OCI-LY3 (cell line): ENCODE data around the gene CPED1.
A peak's percentile ranks its signal among the peaks of the same experiment; 100 is the strongest.

Experiments
- H2AFZ ChIP-seq: fragments of 200-600, 300-600 bp; shearing (Covaris generic); 2 replicates; pipeline ENCODE4 v1.6.0; 2014; ENCODE audit warnings: antibody characterized with exemption, low read depth, low read length
- H3K27ac ChIP-seq: fragments of 200-600, 300-600 bp; sonication (generic); 2 replicates; pipeline ENCODE4 v1.5.1; 2014; ENCODE audit warnings: mild to moderate bottlenecking, low read length, moderate library complexity, mixed read lengths
- H3K27me3 ChIP-seq: fragments of 200-600, 300-600 bp; sonication (generic); 2 replicates; pipeline ENCODE4 v1.6.1; 2014; ENCODE audit warnings: low read depth, low read length, mixed read lengths
- H3K36me3 ChIP-seq: fragments of 200-600, 300-600 bp; sonication (generic); replicated peaks from 2 replicates; pipeline ENCODE3; 2014; ENCODE audit warnings: low read depth, low read length, mixed read lengths
- H3K4me1 ChIP-seq: fragments of 300-600, 200-600 bp; sonication (generic); 2 replicates; pipeline ENCODE4 v1.6.1; 2014; ENCODE audit warnings: low read length, mixed read lengths
- H3K4me2 ChIP-seq: fragments of 200-600, 300-600 bp; sonication (generic); 2 replicates; pipeline ENCODE4 v1.6.1; 2014; ENCODE audit warnings: low read length, mixed read lengths
- H3K4me3 ChIP-seq: fragments of 300-600, 200-600 bp; sonication (generic); 2 replicates; pipeline ENCODE4 v1.5.1; 2014; ENCODE audit warnings: antibody characterized with exemption, mild to moderate bottlenecking, low read length, moderate library complexity
- H3K79me2 ChIP-seq: fragments of 300-600, 200-600 bp; shearing (Covaris generic); 2 replicates; pipeline ENCODE4 v1.6.1; 2014; ENCODE audit warnings: mild to moderate bottlenecking, low read length, mixed read lengths
- H3K9ac ChIP-seq: fragments of 300-600, 200-600 bp; shearing (Covaris generic); 2 replicates; pipeline ENCODE4 v1.6.0; 2014; ENCODE audit warnings: mild to moderate bottlenecking, low read length, moderate library complexity
- H3K9me3 ChIP-seq: fragments of 200-600, 300-600 bp; shearing (Covaris generic); 2 replicates; pipeline ENCODE4 v1.6.1; 2014; ENCODE audit warnings: low read length, mixed read lengths; ENCODE audit not compliant: insufficient read depth
- H4K20me1 ChIP-seq: fragments of 200-600, 300-600 bp; sonication (generic); 2 replicates; pipeline ENCODE4 v1.6.1; 2016; ENCODE audit warnings: low read length, mixed read lengths; ENCODE audit not compliant: insufficient read depth
- CTCF ChIP-seq: fragments of 200-600, 300-600 bp; sonication (generic); IDR thresholded peaks from 2 replicates; pipeline ENCODE4 v1.5.1; 2014; ENCODE audit warnings: antibody characterized with exemption, low read length, low read depth
- EZH2phosphoT487 ChIP-seq: fragments of 200-600 bp; shearing (Covaris generic); IDR thresholded peaks from 2 replicates; pipeline ENCODE4 v1.6.1; 2018; ENCODE audit warnings: antibody characterized with exemption, mixed run types, low read depth

The CPED1 gene

GRCh38 chr7:121075952-121076349, 87.4 kb downstream of the CPED1 start:
- H4K20me1 ChIP-seq = no peaks in the 10 kb centered on the region
- H3K36me3 ChIP-seq = no peaks in the 10 kb centered on the region
- H3K4me1 ChIP-seq = peaks cover 29% of the 10 kb centered on the region
- no peak for TF ChIP-seq CTCF
- no peak overlapping the region for H3K4me3 ChIP-seq
- H3K4me2 ChIP-seq = peak overlapping the region; percentile 52
- no peak overlapping the region for H3K27ac ChIP-seq
- no peaks in the 10 kb centered on the region for H3K9me3 ChIP-seq
- no peak overlapping the region for H2AFZ ChIP-seq
- peaks cover 46% of the 10 kb centered on the region for H3K27me3 ChIP-seq
- H3K79me2 ChIP-seq = no peaks in the 10 kb centered on the region
- H3K9ac ChIP-seq = no peak overlapping the region

- H3K4me2 ChIP-seq = peak overlapping the region; percentile 52
- H3K9me3 ChIP-seq = no peaks in the 10 kb centered on the region
- no peak overlapping the region for H3K9ac ChIP-seq
- H3K4me1 ChIP-seq = peaks cover 34% of the 10 kb centered on the region
- no peak overlapping the region for H3K27ac ChIP-seq
- no peaks in the 10 kb centered on the region for H4K20me1 ChIP-seq
- H2AFZ ChIP-seq = no peak overlapping the region
- H3K36me3 ChIP-seq = no peaks in the 10 kb centered on the region
- H3K27me3 ChIP-seq = peaks cover 48% of the 10 kb centered on the region
- peak overlapping the region; percentile 30; the same call in 1 of the 2 replicates for H3K4me3 ChIP-seq
- H3K79me2 ChIP-seq = no peaks in the 10 kb centered on the region
- no peak for TF ChIP-seq EZH2phosphoT487
- no peak for TF ChIP-seq CTCF
Measured at GRCh38 chr7:121076350-121077164, 88.0 kb downstream of the CPED1 start.

DNA sequence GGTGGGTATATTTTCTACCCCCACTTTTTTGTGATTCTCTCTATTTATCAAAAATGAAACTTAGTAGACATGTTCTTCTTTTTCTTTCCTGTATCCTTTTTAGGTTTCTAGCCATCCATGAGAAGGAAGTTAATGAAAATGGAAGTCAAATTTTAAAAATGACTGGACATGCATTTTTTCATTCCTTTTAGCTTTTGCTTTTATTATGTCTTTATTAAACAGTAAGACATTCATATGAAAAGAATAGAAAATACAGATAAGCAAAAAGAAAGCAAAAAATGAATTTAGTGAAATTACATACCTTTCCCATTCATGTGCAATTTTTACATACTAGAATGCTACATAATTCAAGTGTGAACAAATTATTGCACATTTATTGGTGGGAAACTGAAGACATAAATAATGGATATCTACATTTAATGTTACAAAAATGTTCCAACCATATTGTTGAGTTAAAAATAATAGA, 88.7 kb downstream of the CPED1 start:
- Histone ChIP-seq H3K36me3 (no peaks in the 10 kb centered on the region), H3K4me3 (peak overlapping the region; percentile 30; the same call in 1 of the 2 replicates), H3K4me1 (peaks cover 35% of the 10 kb centered on the region), H4K20me1 (no peaks in the 10 kb centered on the region), H3K9me3 (no peaks in the 10 kb centered on the region), H3K79me2 (no peaks in the 10 kb centered on the region), H3K27me3 (peaks cover 48% of the 10 kb centered on the region), H2AFZ (no peak overlapping the region), H3K9ac (no peak overlapping the region), H3K4me2 (peak overlapping the region; percentile 52), H3K27ac (no peak overlapping the region)
- TF ChIP-seq EZH2phosphoT487 (no peak), CTCF (no peak)

DNA sequence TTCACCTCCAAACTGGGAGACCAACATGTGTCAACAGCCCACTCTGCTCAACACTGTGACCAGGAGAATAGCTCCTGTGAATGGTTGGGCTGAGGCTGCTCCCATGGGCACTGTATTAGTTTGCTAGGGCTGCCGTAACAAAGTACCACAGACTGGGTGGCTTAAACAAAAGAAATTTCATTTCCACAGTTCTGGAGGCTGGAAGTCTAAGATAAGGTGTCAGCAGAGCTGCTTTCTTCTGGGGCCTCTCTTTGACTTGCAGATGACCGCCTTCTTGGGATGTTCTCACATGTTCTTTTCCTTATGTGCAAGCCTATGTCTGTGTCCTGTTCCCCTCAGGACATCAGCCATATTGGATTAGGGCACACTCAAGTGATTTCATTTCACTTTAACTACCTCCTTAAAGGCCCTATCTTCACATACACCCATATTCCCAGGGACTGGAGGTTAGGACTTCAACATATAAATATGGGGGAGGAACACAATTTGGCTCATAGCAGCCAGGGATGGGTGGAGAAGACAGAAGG, 90.3 kb downstream of the CPED1 start:
- Histone ChIP-seq H2AFZ (no peak overlapping the region), H3K4me2 (no peak overlapping the region), H3K9me3 (no peaks in the 10 kb centered on the region), H3K27me3 (peaks cover 48% of the 10 kb centered on the region), H3K79me2 (no peaks in the 10 kb centered on the region), H3K9ac (no peak overlapping the region), H3K27ac (no peak overlapping the region), H3K4me1 (peaks cover 28% of the 10 kb centered on the region), H3K4me3 (no peak overlapping the region), H3K36me3 (no peaks in the 10 kb centered on the region), H4K20me1 (no peaks in the 10 kb centered on the region)
- no peak for TF ChIP-seq EZH2phosphoT487
- no peak for TF ChIP-seq CTCF
